GM18909 (cell line): Measurements from ENCODE around the gene SPOCD1.

ENCODE experiments used
- ATAC-seq: cut with Tn5 transposase; IDR thresholded peaks from one replicate; pipeline ENCODE4 v1.9.1; 2021; ENCODE audit warnings: mild to moderate bottlenecking; ENCODE audit not compliant: unreplicated experiment, poor library complexity

The SPOCD1 gene

GRCh38 chr1:31815752-31816500, at the start of gene SPOCD1:
Gene SPOCD1 (minus strand): TSS chr1:31816022. CDS start chr1:31815333, 689 bp downstream.
- ATAC-seq: no peak

GRCh38 chr1:31862071-31862470, 46.2 kb upstream of the SPOCD1 start:
- ATAC-seq: no peak

- no peak for ATAC-seq
These were observed 45.5 kb upstream of the SPOCD1 start for GRCh38 chr1:31861346-31861745.

- no peak for ATAC-seq
These were observed 44.8 kb upstream of the SPOCD1 start for GRCh38 chr1:31860581-31860980.

GRCh38 chr1:31859719-31860118, 43.9 kb upstream of the SPOCD1 start:
- no peak for ATAC-seq

- no peak for ATAC-seq
These were observed 43.2 kb upstream of the SPOCD1 start for GRCh38 chr1:31859044-31859443.

GRCh38 chr1:31857863-31858262, 42.0 kb upstream of the SPOCD1 start:
- no peak for ATAC-seq

- no peak for ATAC-seq
These were observed 40.3 kb upstream of the SPOCD1 start for GRCh38 chr1:31856140-31856539.

- ATAC-seq: no peak
These were observed 39.4 kb upstream of the SPOCD1 start for GRCh38 chr1:31855038-31855845.

- ATAC-seq: no peak
These were observed 33.8 kb upstream of the SPOCD1 start for GRCh38 chr1:31849653-31850052.

- no peak for ATAC-seq
These were observed 32.6 kb upstream of the SPOCD1 start for GRCh38 chr1:31848381-31848897.

- no peak for ATAC-seq
These were observed 30.7 kb upstream of the SPOCD1 start for GRCh38 chr1:31846484-31846883.

- ATAC-seq: no peak
These were observed 27.7 kb upstream of the SPOCD1 start for GRCh38 chr1:31843506-31843905.

- ATAC-seq: no peak
These were observed 24.0 kb upstream of the SPOCD1 start for GRCh38 chr1:31839662-31840343.

GRCh38 chr1:31837451-31838158, 21.8 kb upstream of the SPOCD1 start:
- ATAC-seq: no peak

- no peak for ATAC-seq
These were observed 20.8 kb upstream of the SPOCD1 start for GRCh38 chr1:31836638-31837037.

GRCh38 chr1:31835415-31835814, 19.6 kb upstream of the SPOCD1 start:
- ATAC-seq: no peak

- no peak for ATAC-seq
These were observed 18.7 kb upstream of the SPOCD1 start for GRCh38 chr1:31834501-31834900.

- ATAC-seq: no peak
These were observed 15.9 kb upstream of the SPOCD1 start for GRCh38 chr1:31831397-31832378.
